ENCODE data around the gene OR13C5.
"Not testable (repeated sequence)": the region's sequence is repeated elsewhere in the genome, so short reads cannot be mapped to it uniquely, and the experiment has no call there.

Gene OR13C5

GRCh38 chr9:104599313-104599712 is at the start of gene OR13C5:
Gene OR13C5 (minus strand): TSS chr9:104599413. CDS start chr9:104599413, 0 bp downstream.
- not testable (repeated sequence) for H3K4me1 ChIP-seq (ENCODE audit: insufficient read depth, low read length); H3K27me3 ChIP-seq (ENCODE audit: insufficient read depth, low read length); H3K4me3 ChIP-seq (ENCODE audit: low read length); H3K27ac ChIP-seq (ENCODE audit: low read length); H3K9me3 ChIP-seq (ENCODE audit: insufficient read depth, low read depth, low read length); H3K9ac ChIP-seq (ENCODE audit: low read depth, low read length); H3K36me3 ChIP-seq (ENCODE audit: insufficient read depth, low read depth, low read length)

DNA sequence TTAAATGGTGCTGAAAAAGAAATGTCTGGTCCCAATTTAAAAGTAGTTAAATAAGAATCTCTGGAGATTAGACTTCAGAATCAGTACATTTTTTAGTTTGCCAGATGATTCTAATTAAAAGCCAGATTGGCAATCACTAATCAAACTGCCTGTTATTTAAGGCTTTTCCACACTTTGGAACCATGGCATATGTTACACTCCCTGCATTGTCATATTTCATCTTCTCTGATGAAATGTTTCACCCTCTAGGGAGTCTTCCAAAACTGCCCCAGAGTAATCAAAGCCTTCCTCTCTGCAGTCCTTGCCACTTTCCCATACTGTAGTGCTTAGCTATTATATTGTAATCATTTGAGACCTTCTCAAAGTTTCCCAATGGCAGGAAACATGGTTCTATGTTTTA is 36.2 kb upstream of the OR13C5 start:
- H3K27ac ChIP-seq (ENCODE audit: low read length), result no peak overlapping the region
- no peaks in the 10 kb centered on the region for H3K27me3 ChIP-seq (ENCODE audit: insufficient read depth, low read length)
- H3K36me3 ChIP-seq (ENCODE audit: insufficient read depth, low read depth, low read length), result no peaks in the 10 kb centered on the region
- H3K9me3 ChIP-seq (ENCODE audit: insufficient read depth, low read depth, low read length), result peaks cover 11% of the 10 kb centered on the region; the same call in 1 of the 2 replicates
- no peak overlapping the region for H3K4me3 ChIP-seq (ENCODE audit: low read length)
- no peak overlapping the region for H3K9ac ChIP-seq (ENCODE audit: low read depth, low read length)
- no peaks in the 10 kb centered on the region for H3K4me1 ChIP-seq (ENCODE audit: insufficient read depth, low read length)

DNA sequence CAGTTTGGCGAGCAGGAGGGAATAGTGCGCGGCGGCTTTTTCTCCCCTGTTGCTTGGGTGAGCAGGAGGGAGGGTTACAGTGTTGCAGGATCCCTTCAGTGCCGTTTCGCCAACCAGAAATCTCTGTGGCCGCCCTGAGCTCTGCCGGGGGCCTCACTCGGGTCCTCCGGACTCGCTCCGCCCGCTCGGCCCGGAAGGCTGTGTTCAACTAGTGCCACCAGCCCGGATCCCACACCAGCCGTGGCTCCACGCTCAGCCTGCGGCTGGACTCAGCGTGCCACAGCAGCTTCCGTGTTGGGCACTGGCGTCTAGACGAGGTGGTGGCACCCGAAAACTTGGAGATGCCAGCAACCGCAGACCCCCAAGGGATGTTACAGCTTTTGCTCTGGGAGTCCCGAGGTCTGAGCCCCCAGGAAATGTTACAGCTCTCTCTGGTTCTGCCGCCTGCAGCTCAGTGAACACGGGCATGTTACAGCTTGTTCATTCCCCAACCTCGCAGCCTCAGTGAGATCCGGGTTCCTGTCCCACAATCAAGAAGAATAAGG is 34.8 kb upstream of the OR13C5 start:
- H3K9ac ChIP-seq (ENCODE audit: low read depth, low read length), result no peak overlapping the region

GRCh38 chr9:104625964-104626363 is 26.8 kb upstream of the OR13C5 start:
- not testable (repeated sequence) for H3K4me1 ChIP-seq (ENCODE audit: insufficient read depth, low read length); H3K36me3 ChIP-seq (ENCODE audit: insufficient read depth, low read depth, low read length); H3K4me3 ChIP-seq (ENCODE audit: low read length); H3K9ac ChIP-seq (ENCODE audit: low read depth, low read length); H3K27me3 ChIP-seq (ENCODE audit: insufficient read depth, low read length); H3K27ac ChIP-seq (ENCODE audit: low read length); H3K9me3 ChIP-seq (ENCODE audit: insufficient read depth, low read depth, low read length)

More for the DNA sequence above, 34.8 kb upstream of the OR13C5 start:
- H3K27me3 ChIP-seq (ENCODE audit: insufficient read depth, low read length), result no peaks in the 10 kb centered on the region
- H3K4me1 ChIP-seq (ENCODE audit: insufficient read depth, low read length), result no peaks in the 10 kb centered on the region
- no peak overlapping the region for H3K4me3 ChIP-seq (ENCODE audit: low read length)
- peaks cover under 1% of the 10 kb centered on the region; the same call in 1 of the 2 replicates for H3K9me3 ChIP-seq (ENCODE audit: insufficient read depth, low read depth, low read length)
- H3K27ac ChIP-seq (ENCODE audit: low read length), result no peak overlapping the region
- no peaks in the 10 kb centered on the region for H3K36me3 ChIP-seq (ENCODE audit: insufficient read depth, low read depth, low read length)

GRCh38 chr9:104618104-104618503 is 18.9 kb upstream of the OR13C5 start, which contains the start of gene OR13C9:
Gene OR13C9 (minus strand): TSS chr9:104618204. CDS start chr9:104618204, 0 bp downstream.
- H3K9me3 ChIP-seq (ENCODE audit: insufficient read depth, low read depth, low read length), result no peaks in the 10 kb centered on the region
- no peaks in the 10 kb centered on the region for H3K27me3 ChIP-seq (ENCODE audit: insufficient read depth, low read length)
- H3K9ac ChIP-seq (ENCODE audit: low read depth, low read length), result no peak within 1 kb of the TSS
- H3K4me1 ChIP-seq (ENCODE audit: insufficient read depth, low read length), result no peaks in the 10 kb centered on the region
- H3K27ac ChIP-seq (ENCODE audit: low read length), result no peak within 1 kb of the TSS
- no peaks in the 10 kb centered on the region for H3K36me3 ChIP-seq (ENCODE audit: insufficient read depth, low read depth, low read length)
- no peak within 1 kb of the TSS for H3K4me3 ChIP-seq (ENCODE audit: low read length)

DNA sequence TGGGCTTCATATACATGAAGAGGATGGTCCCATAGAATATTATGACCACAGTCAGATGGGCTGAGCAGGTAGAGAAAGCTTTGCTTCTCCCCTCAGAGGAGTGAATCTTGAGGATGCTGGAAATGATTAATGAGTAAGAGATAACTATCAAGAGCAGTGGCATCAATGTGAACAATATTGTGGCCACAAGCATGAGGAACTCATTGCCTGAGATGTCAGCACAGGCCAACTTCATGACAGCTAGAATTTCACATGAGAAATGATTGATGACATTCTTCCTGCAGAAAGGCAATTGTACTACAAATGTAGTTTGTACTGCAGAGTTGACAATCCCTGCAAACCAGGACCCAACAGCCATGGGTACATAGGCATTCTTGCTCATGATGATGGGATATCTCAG is 18.2 kb upstream of the OR13C5 start:
- no peak overlapping the region for H3K4me3 ChIP-seq (ENCODE audit: low read length)
- no peaks in the 10 kb centered on the region for H3K27me3 ChIP-seq (ENCODE audit: insufficient read depth, low read length)
- H3K9me3 ChIP-seq (ENCODE audit: insufficient read depth, low read depth, low read length), result no peaks in the 10 kb centered on the region
- H3K27ac ChIP-seq (ENCODE audit: low read length), result no peak overlapping the region
- H3K36me3 ChIP-seq (ENCODE audit: insufficient read depth, low read depth, low read length), result no peaks in the 10 kb centered on the region
- H3K4me1 ChIP-seq (ENCODE audit: insufficient read depth, low read length), result no peaks in the 10 kb centered on the region
- no peak overlapping the region for H3K9ac ChIP-seq (ENCODE audit: low read depth, low read length)

DNA sequence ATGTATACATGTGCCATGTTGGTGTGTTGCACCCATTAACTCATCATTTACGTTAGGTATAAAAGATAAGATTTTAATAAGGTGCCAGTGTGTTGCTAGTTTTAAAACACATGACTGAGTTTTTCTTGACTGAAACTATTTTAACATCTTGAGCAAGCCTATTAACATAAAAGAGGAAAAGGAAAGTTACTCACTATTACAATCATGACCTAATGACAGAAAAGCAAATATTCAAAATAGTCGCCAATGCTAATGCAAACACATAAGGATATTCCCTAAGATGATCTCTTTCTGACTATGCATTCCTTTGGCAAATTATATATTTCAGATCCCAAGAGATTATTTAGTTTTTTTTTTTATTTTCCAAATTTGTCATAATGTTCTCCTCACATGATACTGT is 12.0 kb upstream of the OR13C5 start:
- Histone ChIP-seq H3K36me3 (ENCODE audit: insufficient read depth, low read depth, low read length) (no peaks in the 10 kb centered on the region), H3K4me1 (ENCODE audit: insufficient read depth, low read length) (no peaks in the 10 kb centered on the region), H3K9ac (ENCODE audit: low read depth, low read length) (no peak overlapping the region), H3K27me3 (ENCODE audit: insufficient read depth, low read length) (no peaks in the 10 kb centered on the region), H3K27ac (ENCODE audit: low read length) (no peak overlapping the region), H3K9me3 (ENCODE audit: insufficient read depth, low read depth, low read length) (no peaks in the 10 kb centered on the region), H3K4me3 (ENCODE audit: low read length) (no peak overlapping the region)

GRCh38 chr9:104608336-104608735 is 9.1 kb upstream of the OR13C5 start:
- no peaks in the 10 kb centered on the region for H3K9me3 ChIP-seq (ENCODE audit: insufficient read depth, low read depth, low read length)
- no peak overlapping the region for H3K9ac ChIP-seq (ENCODE audit: low read depth, low read length)
- H3K27me3 ChIP-seq (ENCODE audit: insufficient read depth, low read length), result no peaks in the 10 kb centered on the region
- H3K4me1 ChIP-seq (ENCODE audit: insufficient read depth, low read length), result no peaks in the 10 kb centered on the region
- no peak overlapping the region for H3K4me3 ChIP-seq (ENCODE audit: low read length)
- H3K27ac ChIP-seq (ENCODE audit: low read length), result no peak overlapping the region
- no peaks in the 10 kb centered on the region for H3K36me3 ChIP-seq (ENCODE audit: insufficient read depth, low read depth, low read length)

DNA sequence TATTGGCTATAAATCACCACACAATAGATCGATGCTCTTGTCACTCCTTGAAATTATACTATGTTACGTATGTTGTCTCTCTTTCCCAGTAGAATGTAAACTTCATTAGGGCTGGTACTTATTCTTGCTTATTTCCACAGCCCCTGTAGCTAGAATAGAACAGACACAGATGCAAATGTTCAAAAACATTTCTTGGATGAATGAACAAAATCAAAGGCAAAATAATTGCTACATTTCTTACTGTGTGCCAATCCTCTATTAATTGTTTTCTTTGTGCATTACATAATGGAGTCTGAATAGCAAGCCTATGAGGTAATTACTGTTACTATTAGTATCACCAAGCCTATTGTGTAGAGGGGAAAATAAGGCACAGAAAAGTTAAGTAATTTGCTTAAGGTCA is 6.9 kb upstream of the OR13C5 start:
- no peaks in the 10 kb centered on the region for H3K9me3 ChIP-seq (ENCODE audit: insufficient read depth, low read depth, low read length)
- H3K36me3 ChIP-seq (ENCODE audit: insufficient read depth, low read depth, low read length), result no peaks in the 10 kb centered on the region
- H3K27ac ChIP-seq (ENCODE audit: low read length), result no peak overlapping the region
- no peaks in the 10 kb centered on the region for H3K27me3 ChIP-seq (ENCODE audit: insufficient read depth, low read length)
- no peak overlapping the region for H3K9ac ChIP-seq (ENCODE audit: low read depth, low read length)
- no peak overlapping the region for H3K4me3 ChIP-seq (ENCODE audit: low read length)
- no peaks in the 10 kb centered on the region for H3K4me1 ChIP-seq (ENCODE audit: insufficient read depth, low read length)

DNA sequence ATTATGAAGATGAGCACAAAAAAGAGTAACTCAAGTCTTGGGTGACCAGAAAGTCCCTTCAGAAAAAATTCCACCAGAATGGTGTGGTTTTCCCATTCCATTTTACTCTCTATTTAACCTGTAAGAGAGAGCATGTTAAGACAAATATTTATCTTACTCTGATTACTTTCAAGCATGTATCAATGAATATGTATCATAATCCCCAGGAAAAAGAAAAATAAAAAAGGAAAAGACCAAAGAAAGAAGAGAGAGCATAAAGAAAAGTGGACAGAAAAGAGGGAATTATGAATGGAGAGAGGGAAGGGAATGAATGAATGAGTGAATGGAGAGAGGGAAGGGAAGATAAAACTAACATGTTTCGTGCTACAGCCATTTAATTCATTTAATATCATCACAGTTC is 6.3 kb upstream of the OR13C5 start, which contains the start of gene OR13C2:
Gene OR13C2, minus strand, starts transcription at position 101 of the 400 bp plus-strand sequence. Its CDS starts 0 bp downstream, at position 101.
- not testable (repeated sequence) for H3K4me1 ChIP-seq (ENCODE audit: insufficient read depth, low read length); H3K27ac ChIP-seq (ENCODE audit: low read length); H3K27me3 ChIP-seq (ENCODE audit: insufficient read depth, low read length); H3K36me3 ChIP-seq (ENCODE audit: insufficient read depth, low read depth, low read length); H3K9me3 ChIP-seq (ENCODE audit: insufficient read depth, low read depth, low read length); H3K4me3 ChIP-seq (ENCODE audit: low read length); H3K9ac ChIP-seq (ENCODE audit: low read depth, low read length)

DNA sequence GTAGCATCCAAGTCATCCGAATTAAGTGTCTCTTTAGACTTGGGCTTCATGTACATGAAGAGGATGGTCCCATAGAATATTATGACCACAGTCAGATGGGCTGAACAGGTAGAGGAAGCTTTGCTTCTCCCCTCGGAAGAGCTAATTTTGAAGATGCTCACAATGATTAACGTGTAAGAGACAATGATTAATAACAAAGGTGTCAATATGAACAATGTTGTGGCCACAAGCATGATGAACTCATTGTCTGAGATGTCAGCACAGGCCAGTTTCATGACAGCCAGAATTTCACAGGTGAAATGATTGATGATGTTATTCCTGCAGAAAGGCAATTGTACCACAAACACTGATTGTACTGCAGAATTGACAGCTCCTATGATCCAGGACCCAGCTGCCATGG is 5.6 kb upstream of the OR13C5 start:
- no peaks in the 10 kb centered on the region for H3K4me1 ChIP-seq (ENCODE audit: insufficient read depth, low read length)
- no peaks in the 10 kb centered on the region for H3K9me3 ChIP-seq (ENCODE audit: insufficient read depth, low read depth, low read length)
- no peak overlapping the region for H3K27ac ChIP-seq (ENCODE audit: low read length)
- no peaks in the 10 kb centered on the region for H3K36me3 ChIP-seq (ENCODE audit: insufficient read depth, low read depth, low read length)
- no peak overlapping the region for H3K4me3 ChIP-seq (ENCODE audit: low read length)
- no peaks in the 10 kb centered on the region for H3K27me3 ChIP-seq (ENCODE audit: insufficient read depth, low read length)
- no peak overlapping the region for H3K9ac ChIP-seq (ENCODE audit: low read depth, low read length)

DNA sequence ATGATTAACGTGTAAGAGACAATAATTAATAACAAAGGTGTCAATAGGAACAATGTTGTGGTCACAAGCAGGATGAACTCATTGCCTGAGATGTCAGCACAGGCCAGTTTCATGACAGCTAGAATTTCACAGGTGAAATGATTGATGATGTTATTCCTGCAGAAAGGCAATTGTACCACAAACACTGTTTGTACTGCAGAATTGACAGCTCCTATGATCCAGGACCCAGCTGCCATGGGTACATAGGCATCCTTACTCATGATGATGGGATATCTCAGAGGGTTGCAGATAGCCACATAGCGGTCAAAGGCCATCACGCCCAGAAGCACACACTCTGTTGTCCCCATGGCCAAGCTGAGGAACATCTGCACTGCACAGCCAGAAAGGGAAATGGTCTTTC is 464 bp downstream of the OR13C5 start:
- H3K36me3 ChIP-seq (ENCODE audit: insufficient read depth, low read depth, low read length); H3K27me3 ChIP-seq (ENCODE audit: insufficient read depth, low read length); H3K9ac ChIP-seq (ENCODE audit: low read depth, low read length); H3K4me3 ChIP-seq (ENCODE audit: low read length); H3K4me1 ChIP-seq (ENCODE audit: insufficient read depth, low read length); H3K27ac ChIP-seq (ENCODE audit: low read length); H3K9me3 ChIP-seq (ENCODE audit: insufficient read depth, low read depth, low read length): not testable (repeated sequence)
